ENCODE measurements around the gene SRRM3.
"Not testable (repeated sequence)": the region's sequence is repeated elsewhere in the genome, so short reads cannot be mapped to it uniquely, and the experiment has no call there.

Gene SRRM3, protein sequence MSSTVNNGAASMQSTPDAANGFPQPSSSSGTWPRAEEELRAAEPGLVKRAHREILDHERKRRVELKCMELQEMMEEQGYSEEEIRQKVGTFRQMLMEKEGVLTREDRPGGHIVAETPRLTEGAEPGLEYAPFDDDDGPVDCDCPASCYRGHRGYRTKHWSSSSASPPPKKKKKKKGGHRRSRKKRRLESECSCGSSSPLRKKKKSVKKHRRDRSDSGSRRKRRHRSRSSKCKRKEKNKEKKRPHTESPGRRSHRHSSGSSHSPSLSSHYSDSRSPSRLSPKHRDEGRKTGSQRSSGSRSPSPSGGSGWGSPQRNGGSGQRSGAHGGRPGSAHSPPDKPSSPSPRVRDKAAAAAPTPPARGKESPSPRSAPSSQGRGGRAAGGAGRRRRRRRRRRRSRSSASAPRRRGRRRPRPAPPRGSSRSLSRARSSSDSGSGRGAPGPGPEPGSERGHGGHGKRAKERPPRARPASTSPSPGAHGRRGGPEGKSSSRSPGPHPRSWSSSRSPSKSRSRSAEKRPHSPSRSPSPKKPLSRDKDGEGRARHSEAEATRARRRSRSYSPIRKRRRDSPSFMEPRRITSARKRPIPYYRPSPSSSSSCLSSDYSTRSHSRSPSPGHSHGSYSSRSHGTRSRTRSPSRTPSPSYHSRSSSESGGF

DNA sequence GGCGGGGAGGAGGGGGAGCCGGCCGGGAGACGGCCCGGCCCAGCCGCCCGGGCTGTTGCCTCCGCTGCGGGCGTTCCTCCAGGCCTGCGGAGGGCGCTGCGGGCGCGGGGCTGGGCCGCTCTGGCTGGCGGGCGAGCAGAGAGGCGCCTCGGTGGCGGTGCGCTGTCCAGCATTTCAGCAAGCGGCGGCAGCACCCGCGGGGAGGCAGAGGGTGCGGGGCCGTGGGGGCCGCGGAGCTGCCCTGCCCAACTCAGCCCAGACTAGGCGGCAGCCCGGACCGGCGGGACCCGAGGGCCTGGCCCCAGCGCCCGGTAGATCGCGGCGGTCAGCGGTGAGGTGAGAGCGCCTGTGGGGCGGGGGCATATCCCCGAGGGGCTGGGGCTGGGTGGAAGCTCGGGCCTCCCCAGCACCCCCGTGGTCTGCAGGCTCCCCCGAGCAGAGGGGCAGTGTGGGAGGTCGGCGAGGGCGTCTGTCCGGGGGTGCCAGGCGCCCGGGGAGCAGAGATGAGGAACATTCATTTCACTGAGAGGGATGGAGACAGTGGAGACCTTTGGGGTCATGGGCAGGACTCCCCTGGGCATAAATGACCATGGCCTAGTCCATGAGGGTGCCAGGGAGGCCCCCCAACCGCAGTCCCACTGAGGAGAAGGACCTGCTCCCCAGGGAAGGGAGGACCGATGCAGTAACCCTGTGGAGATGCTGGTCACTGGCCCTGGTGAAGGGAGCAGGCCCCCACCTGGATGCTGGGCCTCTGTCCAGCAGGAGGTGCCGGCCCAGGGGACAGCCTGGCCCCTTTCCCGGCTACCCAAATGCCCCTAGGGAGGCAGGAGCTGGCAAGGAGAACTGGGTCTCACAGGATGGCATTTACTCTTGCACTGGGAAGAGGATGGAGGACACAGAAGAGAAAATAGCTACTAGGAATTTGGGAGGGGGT is at the start of gene SRRM3:
Gene SRRM3, plus strand, starts transcription at position 165 of the 934 bp plus-strand sequence. CDS start 33,171 bp downstream, outside the sequence.
- DNase-seq, result no peak

DNA sequence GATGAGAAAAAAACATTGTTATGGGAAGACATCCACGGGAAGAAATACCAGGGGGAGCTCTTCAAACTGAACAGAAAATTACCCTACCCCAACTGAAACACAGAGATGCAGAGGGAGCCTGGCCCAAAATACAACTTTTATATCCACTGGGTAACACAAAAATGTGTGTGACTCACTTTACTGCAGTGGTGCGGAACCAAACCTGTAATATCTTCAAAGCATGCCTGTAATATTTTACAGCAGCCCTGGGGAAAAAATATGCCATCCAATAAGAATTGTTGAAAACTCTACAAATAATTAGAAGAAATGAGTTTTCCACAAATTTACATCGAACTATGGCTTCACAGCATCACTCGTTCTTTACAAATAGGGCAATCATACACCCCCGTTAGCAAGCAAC is 49.8 kb upstream of the SRRM3 start:
- DNase-seq, result no peak

DNA sequence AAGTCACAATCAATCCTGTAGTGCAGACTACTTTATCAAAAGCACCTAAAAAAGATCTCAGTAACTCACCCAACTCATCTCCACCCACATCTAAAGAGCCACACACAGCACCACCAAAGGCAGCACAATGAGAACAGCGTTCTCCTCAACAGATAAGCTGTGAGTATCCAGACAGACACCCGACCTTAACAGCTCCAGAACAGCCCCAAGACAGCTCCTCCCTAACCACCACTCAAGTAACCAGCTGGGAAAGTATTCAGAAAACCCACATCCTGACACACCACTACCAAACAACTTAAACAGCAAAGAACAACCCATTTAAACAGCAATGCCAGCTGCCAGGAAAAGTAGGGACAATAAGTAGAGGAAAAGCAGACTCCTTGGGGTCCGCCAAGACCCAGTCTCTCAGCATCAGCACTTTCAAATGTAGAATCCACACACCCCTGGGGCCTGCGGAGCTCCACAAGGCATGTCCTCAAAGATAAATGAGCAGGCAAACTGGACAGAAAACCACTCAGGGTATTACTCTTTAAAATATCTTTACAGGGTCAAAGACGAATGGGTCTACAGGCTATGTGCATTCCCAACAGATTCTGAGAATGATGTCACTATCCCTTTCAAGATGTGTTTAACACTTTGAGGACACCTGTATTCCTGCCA is 48.0 kb upstream of the SRRM3 start:
- not testable (repeated sequence) for DNase-seq

DNA sequence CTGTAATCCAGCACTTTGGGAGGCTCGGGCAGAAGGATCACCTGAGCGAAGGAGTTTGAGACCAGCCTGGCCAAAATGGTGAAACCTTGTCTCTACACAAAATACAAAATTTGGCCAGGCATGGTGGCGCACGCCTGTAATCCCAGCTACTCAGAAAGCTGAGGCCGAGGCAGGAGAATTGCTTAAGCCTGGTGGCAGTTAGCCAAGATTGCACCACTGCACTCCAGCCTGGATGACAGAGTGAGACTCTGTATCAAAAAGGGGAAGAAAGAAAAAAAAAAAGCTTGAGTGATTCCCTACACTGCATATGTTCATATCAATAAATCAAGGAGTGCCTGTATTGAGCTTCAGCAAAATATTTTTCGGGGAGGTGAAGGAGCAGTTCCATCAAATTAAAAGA is 45.8 kb upstream of the SRRM3 start:
- DNase-seq, result no peak

DNA sequence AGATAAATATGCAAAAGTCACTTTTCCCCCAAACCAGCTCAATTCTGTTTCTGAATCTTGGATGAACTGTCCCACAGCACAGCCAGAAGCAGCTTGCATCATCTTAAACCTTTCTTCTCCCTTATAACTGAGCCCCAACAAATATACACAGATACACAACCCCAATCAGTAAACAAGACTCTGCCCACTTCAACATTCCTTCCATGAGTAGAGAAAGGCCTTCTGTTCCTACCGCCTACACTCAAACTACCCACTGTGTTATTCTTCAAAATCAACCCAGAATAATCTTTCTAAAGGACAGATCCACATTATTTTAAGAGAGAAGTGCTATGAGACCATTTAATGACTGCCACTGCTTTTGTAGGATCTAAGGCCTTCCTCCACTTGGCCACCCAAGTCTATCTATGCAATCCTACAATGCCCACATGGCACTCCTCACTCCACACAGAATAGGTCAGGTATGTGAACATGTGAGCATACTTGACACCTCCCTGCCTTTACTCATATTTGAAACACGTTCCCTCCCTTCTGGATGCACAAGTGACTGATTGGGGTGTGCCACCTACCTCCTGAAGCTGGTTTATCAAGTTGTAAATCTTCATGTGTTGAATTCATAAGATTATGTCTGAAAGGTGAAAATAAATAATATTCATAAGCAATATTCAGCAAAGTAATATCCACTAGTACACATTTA is 44.6 kb upstream of the SRRM3 start:
- not testable (repeated sequence) for DNase-seq

DNA sequence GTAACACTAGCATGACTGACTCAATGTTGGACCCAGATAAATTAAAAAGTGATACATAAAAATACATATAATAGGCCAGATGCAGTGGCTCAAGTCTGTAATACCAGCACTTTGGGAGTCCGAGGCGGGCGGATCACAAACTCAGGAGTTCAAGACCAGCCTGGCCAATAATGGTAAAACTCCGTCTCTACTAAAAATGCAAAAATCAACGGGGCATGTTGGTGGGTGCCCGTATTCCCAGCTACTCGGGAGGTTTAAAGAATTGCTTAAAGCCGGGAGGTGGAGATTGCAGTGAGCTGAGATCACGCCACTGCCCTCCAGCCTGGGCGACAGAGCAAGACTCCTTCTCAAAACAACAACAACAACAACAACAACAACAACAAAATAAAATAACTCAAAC is 43.3 kb upstream of the SRRM3 start:
- DNase-seq, result not testable (repeated sequence)

DNA sequence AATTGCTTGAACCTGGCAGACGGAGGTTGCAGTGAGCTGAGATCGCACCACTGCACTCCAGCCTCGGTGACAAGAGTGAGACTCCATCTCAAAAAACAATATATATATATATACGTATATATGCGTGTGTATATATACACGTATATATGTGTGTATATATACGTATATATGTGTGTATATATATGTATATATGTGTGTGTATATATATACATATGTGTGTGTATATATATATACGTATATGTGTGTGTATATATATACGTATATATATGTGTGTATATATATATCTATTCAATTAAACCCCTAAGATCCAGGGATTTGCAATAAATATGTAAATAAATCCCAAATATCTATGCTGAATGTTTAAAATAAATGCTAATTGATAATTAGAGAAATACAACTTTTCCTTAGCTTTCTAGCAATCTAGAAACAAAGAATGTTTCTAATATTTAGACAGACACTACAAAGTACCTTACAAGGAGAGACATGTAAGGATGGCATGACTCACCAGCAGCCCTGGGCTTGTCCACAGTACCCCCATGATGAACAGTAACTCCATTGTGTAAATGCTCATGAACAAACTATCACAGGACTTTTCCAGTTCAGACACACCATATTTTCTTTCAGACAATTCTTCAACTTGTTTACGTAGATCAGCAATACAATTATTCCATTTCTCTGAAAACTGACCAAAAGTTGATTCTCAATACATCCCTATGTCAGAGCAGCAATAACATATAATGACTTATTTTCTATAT is 39.1 kb upstream of the SRRM3 start:
- DNase-seq, result not testable (repeated sequence)

DNA sequence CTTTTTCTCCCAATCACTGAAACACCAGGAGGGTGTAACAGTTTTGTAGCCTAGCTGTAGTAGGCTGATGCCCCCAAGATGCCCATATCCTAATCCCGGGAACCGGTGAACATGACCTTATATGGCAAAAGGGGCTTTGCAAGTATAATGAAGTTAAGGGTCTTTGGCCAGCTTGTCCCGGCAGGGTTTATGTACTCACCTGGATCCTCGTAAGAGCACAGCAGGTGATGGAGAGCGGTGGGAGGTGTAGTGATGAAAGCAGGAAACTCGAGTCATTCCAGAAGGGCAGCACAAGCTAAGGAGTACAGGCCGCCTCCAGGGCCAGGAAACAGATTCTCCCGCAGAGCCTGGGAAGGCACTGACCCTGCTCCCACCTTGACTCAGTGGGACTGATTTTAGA is 37.9 kb upstream of the SRRM3 start:
- not testable (repeated sequence) for DNase-seq

DNA sequence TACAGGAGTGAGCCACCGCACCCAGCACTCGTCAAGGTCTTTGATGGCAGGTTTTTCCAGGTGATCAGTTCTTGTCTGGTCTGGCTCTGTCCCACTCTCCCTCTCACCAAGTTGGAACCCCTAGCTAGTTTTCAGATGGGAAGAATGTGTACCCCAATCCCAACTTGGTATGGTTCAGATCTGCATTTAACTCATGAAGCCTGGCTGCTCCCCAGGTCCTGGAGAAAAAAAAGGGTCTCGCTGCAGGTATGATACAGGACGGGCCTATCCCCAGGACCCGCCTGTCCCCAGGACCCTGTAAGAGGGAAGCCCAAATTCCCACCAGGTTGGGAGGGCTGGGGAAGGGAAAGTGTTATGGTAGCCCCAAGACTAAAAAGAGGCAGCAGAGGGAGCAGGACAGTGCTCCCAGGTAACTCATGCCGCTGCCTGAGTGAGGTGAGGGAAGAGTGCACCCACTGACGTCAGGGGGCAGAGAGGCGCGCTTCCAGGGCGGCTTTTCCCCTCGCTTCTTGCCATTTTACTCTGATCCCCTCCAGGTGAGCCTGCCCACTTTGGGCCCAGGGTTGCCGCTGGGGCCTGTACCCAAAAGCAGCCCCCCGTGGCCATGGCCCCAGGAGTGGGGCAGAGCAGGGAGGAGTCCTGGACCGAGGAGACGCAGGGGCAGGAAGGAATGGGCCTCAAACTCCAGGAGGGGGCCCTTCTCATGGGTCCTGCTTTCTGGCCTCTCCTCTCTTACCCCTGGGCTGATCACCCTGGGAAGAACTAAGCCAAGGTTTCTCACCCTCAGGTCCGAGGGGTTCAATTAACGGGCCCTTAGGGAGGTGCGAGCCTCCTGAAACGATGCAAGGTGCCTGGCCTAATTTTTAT is 36.4 kb upstream of the SRRM3 start:
- DNase-seq, result no peak

DNA sequence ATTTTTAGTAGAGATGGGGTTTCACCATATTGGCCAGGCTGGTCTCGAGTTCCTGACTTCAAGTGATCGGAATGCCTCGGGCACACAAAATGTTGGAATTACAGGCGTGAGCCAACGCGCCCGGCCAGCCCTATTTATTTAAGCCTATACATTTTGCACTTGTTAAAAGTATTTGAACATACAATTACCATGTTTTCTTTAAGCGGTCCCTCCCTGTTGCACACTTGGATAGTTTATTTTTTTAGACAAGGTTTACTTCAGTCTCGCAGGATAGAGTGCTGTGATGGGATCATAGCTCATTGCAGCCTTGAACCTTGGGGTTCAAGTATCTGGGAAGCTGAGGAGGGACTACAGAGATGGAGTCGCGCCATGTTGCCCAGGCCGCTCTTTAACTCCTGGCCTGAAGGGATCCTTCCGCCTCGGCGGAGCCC is 35.7 kb upstream of the SRRM3 start:
- DNase-seq, result no peak

DNA sequence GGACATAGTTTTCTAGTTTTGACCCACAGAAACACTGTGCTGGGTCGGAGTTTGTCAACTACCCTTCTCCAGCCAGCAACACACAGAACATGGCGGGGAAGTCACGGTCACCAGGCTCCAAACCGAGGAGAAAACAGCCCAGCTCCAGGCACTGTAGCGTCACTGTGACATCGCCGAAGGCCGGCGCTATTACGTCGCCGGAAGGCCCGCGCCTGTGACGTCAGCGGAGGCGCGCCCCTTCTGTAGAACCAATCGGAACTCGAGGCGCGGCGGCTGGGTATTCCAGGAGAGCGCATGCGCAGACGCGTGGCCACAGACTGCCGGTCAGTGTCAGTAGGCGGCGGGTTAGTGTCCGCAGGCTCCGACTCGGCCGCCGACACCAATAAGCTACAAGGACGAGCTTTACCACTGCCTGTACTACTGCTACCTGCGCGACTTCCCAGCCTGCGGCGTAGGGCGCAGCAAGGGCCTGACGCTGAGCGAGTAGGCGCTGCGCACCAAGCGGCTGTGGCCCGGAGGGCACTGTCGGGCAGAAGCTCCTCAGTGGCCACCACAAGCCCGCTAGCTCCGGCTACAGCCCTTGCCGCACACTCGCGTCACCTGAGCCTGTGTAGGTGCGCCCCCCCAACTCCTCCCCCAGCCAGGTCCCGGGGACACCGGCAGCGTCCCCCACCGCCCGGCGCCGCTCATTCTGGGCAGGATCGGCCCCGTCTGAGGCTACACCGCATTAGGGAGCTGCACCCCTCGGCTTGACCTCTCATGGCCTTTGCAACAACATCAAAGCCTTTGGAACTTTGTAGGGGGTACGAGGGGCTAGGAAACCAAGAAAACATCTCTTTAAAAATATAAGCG is 35.1 kb upstream of the SRRM3 start:
- DNase-seq, result peak; percentile 91

DNA sequence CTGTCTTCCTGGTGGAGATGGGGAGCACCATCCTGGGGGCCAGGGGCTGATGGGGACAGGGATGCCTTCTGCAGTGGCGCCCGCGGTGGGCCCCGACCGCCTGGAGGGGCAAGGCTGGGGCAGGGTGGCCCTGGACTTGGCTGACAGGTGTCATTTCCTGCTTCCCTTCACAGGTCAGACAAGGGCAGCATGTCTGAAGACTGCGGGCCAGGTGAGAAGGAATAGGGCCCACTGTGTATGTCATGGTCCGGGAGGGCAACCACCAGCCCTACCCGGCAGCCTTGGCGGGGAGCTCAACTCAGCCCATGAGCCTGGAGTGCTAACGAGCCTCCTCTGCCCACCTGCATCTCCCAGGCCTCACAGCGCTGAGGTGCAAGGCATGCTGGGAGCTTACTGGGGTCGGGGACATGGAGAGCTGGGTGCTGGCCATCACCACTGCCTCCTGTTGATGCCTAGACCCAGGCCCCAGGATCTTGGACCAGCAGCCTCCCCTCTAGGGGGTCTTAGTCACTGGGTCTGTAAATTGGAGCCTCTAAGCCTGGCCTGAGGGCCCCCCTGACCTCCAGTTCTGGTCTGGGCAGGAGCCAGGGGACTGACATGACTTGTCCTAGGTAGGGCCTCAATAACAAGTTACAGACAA is 28.0 kb upstream of the SRRM3 start:
- no peak for DNase-seq

DNA sequence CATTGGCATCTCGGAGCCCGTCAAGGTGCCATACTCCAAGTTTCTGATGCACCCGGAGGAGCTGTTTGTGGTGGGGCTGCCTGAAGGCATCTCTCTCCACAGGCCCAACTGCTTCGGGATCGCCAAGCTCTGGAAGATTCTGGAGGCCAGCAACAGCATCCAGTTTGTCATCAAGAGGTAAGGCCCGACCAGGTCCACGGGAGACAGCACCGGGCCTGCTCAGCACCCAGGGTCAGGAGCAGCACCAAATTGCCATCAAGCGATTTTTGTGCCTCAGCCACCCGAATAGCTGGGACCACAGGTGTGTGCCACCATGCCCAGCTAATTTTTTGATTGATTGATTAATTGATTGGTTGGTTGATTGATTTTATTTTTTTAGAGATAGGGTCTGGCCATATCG is 24.7 kb upstream of the SRRM3 start:
- not testable (repeated sequence) for DNase-seq

DNA sequence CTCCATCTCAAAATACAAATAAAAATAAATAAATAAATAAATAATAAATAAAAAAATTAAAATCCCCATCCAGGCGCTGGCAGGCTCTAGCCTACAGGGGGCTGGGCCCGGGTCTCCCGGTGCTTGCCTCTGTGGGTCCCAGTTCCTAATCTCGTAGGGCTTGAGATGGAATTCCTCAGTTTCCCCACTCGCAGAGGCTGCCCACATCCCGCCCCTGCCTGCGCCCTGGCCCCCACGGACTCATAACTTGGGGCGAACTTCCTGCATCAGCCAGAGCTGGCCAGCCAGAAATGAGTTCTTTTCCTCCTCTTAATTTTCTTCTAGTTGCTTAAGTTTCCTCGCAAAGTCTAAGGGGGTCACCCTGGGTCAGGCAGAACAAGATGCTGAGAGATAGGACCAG is 22.0 kb upstream of the SRRM3 start:
- DNase-seq, result no peak

DNA sequence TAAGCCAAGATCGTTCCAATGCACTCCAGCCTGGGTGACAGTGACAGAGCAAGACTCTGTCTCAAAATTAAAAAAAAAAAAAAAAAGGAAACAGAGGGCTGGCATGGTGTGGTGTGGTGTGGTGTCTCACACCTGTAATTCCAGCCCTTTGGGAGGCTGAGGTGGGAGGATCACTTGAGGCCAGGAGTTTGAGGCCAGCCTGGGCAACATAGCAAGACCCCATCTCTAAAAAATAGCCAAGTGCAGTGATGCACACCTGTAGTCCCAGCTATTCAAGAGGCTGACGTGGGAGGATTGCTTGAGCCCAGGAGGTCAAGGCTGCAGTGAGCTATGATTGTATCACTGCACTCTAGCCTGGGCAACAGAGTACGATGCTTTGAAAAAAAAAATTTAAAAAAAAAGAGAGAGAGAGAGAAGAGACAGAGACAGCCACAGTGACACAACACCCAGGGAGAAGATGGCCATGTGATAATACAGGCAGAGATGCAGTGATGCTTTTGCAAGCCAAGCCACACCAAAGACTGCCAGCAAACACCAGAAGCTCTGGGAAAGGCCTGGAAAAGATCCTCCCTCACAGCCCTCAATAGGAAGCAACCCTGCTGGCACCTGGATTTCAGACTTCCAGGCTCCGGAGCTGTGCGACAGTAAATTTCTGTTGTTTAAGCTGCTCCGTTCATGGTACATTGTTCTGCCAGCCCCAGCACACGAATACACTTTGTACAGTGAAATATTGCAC is 19.3 kb upstream of the SRRM3 start:
- no peak for DNase-seq

DNA sequence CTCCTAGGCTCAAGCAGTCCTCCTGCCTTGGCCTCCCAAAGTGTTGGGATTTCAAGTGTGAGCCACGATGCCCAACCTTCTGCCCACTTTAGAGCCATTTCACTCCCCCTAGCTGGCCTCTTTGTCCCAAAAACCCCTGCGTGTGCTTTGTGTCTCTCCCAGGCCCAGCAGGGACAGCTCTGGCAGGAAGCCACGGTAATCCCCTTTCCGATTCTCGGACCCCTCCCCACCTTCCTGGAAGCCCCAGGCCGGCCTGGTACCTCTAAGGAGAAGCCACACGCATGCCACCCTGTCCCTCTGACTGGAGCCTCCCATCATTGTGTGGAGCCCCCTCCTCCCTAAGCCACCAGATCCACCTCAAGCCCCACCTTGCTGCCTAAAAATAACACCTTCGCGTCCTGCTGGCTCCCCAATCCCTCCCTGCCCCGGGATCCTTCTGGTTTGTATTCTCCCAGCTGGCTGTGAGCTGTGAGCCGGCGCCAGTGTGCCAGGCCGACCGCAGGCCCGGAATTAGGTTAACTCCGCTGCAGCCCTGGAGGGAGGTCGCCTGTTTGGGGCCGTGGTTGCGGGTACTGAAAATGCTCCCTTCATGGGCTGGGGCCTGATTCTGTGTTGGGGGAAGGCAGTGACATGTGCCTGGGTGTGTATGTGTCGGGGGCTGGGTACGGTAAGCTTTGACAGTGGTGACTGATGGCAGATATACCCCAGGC is 16.4 kb upstream of the SRRM3 start:
- no peak for DNase-seq

DNA sequence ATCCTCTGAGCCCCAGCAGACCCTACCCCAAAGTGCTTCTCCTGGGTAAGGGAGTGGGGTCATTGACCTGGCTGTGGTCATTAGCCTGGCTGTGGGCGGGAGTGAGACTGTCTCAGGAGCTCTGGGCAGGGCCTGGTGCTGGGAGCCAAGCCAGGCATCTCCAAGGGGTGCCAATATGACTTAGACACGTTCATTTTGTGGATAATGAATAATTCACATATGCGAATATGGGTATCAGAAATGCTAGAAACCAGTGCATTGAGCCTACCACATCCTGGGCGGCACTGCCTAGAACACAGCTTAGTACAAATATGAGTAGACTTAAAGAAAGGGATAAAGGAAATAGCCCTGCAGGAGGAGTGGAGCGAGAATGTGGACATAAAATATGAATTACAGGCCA is 14.4 kb upstream of the SRRM3 start:
- no peak for DNase-seq
